GM18502 (cell line): Measurements from ENCODE around the gene SLC34A1.

Source experiments
- ATAC-seq: cut with Tn5 transposase; IDR thresholded peaks from one replicate; pipeline ENCODE4 v1.9.1; 2021; ENCODE audit warnings: mild to moderate bottlenecking; ENCODE audit not compliant: unreplicated experiment, poor library complexity

Gene SLC34A1

DNA sequence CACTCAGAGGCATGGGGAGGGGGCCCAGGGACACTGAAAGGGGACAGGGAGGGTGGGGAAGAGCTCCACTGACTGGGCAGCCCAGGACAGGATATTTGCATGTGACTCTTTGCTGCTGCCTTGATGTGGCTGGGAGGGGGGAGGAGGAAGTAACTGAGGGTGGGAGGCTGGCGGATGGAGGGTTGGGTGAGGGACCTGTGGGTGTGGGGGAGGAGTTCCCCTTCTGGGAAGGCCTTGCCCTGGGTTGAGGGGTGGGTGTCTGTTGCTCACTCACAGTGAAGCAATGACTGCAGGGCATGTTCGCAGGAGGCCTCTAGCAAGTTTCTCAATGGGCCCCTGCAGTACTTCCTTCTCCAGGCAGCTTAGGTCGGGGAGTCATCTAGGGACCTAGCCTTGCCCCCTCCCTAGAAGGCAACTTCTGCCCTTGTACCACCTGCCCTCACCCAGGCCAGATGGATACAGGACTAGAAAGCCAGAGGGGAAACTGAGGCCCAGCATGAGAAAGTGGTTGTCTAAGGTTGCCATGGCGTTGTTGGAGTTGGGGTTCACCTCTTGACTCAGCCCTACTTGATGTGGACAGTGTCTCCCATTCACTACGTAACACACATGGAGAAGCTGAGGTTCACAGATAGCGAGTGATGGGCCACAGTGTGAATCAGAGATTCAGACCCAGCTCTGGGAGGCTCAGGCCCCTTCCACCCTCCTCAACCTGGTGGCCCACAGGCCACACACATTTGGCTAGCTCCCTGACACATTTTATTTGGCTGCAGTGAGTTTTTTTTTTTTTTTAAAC lies 45.2 kb downstream of the SLC34A1 start:
- no peak for ATAC-seq

DNA sequence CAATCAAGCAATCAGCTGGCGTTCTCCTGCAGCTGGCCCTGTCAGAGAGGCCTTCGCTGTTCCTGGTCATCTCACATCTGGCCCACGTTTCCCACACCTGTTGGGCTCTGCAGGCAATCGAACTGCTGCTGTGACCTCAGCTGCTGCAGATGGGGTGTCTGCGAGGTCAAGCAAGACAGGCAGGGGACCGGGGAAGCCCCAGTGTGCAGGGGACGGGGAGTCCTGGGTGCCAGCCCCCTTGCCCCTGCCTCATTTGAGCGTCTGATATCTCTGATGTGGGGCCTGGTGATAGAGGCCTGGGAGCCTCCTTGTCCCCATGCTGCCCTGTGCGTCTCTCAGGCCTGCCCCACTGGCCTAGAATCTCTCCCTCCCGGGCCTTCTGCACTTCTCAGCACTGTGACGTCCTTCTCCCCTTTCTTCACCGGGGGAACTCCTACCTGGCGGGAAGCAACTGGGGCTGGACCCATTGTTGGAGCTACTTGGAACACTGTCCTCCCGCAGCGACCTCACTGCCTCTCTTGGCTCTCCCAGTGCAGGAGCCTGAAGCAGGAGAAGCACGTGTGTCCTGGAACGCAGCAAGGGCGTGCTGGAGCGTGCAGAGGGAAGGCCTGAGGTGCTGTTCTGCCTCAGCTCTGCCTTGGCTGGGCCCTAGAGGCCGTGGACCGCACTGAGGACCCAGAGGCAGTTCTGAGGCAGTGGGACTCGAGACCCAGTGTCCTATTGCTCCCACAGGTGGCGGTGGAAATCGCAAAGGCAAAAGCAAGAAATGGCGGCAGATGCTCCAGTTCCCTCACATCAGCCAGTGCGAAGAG lies 46.1 kb downstream of the SLC34A1 start:
- ATAC-seq: no peak

GRCh38 chr5:177430972-177431316 lies 46.7 kb downstream of the SLC34A1 start:
- ATAC-seq: no peak

DNA sequence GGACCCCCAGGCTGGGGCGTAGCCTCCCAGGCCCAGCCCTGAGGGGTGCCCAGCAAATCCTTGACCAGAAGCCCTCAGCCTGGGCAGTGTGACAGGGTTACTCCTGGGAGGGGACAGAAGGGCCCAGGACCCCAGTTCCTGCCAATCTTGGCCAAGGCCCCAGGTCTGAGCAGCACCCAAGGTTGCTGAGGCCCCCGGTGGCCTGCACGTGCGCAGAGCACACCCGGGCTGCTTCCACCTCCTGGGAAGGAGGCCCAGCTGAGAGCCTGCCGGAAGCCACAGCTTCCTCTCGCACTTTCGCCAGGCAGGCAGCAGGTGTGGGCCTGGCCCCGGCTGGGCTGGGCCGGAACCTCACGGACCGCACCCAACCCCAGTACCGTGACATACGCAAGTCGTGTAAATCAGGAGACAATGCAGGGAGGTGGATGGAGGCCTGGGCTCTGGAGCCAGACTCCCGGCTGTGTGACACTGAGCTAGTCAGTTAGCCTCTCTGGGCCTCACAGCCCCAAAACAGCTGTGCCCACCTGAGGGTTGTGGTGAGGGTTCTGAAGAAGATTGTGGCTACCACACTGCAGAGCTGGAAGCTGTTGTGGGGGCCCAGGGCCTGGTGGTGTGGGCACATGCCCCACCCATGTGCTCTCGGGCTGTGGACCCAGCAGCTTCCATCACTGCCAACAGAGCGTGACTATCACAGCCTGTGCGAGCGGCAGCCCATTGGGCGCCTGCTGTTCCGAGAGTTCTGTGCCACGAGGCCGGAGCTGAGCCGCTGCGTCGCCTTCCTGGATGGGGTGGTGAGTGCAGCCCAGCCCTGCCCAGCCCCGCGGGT lies 47.3 kb downstream of the SLC34A1 start:
- peak; percentile 60 for ATAC-seq

GRCh38 chr5:177432143-177432838 lies 48.1 kb downstream of the SLC34A1 start:
- no peak for ATAC-seq

DNA sequence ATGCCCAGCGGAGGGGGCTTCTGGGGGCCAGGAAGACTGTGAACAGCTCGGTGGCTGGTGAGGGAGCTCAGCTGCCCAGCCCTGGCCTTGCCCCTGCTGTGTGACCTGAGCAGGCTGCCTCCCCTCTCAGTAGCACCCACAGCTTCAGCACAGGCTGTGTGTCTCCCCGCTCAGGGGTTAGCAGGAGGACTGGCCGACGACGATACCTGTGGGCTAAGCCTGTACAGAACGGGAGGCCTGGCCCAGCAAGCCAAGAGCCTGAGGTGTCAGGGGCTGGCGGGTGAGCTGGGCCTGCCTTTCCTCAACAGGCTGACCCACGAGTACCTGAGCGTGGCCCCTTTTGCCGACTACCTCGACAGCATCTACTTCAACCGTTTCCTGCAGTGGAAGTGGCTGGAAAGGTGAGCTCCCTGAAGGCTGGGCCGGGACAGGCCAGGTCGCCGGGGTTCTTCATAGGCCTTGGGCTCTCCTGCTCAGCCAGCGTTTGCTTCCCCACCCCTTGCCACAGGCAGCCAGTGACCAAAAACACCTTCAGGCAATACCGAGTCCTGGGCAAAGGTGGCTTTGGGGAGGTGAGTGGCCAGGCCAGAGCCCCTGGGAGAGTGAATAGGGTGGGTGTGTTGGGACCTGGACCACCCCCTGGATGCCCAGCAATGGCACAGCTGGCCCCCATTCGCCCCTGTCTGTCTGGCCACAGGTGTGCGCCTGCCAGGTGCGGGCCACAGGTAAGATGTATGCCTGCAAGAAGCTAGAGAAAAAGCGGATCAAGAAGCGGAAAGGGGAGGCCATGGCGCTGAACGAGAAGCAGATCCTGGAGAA lies 48.8 kb downstream of the SLC34A1 start:
- ATAC-seq: no peak

DNA sequence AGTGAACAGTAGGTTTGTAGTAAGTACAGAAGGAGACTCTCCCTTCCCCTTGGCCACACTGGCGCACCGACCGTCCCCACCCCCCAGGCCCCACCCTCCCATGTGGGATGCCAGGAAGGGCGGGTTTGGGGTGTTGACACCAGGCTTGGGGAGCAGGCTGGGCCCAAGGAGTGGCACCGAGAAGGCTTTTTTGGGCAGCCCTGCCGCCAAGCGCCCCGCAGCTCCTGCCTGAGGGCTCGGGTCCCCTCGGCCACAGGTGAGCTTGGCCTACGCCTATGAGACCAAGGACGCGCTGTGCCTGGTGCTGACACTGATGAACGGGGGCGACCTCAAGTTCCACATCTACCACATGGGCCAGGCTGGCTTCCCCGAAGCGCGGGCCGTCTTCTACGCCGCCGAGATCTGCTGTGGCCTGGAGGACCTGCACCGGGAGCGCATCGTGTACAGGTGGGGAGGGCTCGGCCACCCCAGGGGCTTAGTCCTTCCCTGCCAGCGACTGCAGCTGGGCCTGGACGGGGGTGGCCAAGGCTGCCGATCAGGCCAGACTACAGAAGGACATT lies 49.5 kb downstream of the SLC34A1 start:
- no peak for ATAC-seq

- ATAC-seq: no peak
These were observed 50.2 kb downstream of the SLC34A1 start for GRCh38 chr5:177434437-177434836.

- no peak for ATAC-seq
These were observed 50.9 kb downstream of the SLC34A1 start for GRCh38 chr5:177434942-177435738.

DNA sequence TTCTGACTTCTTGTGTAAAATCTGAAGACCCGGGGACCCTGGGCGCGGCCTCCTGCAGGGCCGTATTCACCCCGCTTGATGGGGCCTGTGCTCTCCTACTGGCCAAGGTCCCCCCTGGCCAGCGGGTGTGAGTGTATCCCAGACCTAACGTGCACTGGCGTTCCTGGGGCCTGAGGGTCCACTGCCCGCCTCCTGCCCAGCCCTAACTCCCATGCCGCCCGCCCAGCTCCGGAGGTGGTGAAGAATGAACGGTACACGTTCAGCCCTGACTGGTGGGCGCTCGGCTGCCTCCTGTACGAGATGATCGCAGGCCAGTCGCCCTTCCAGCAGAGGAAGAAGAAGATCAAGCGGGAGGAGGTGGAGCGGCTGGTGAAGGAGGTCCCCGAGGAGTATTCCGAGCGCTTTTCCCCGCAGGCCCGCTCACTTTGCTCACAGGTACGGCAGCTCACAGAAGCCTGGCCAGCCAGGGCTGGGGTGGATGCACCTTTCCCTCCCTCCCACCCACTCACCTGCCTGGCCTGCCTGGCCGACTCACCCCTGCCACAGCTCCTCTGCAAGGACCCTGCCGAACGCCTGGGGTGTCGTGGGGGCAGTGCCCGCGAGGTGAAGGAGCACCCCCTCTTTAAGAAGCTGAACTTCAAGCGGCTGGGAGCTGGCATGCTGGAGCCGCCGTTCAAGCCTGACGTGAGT lies 51.8 kb downstream of the SLC34A1 start:
- ATAC-seq: no peak

DNA sequence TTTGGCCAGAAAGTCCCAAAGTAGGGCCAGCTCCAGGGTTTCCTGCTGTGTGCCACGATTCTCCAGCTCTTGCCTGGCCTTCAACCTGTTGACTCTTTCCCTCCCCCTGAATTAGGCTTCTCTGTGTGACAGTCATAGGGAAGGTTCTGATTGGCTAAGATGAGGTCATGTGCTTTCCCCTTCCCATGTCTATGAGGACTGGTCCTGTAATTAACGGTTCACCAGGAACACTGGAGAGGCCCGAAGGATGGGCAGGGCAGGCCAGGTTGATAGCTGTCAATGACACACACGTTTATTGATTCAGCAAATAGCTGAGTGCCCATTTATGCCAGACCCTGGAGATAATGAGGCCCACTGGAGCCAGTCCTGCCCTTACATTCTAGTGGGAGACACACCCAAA lies 53.4 kb downstream of the SLC34A1 start:
- ATAC-seq: no peak

GRCh38 chr5:177438468-177438867 lies 54.2 kb downstream of the SLC34A1 start:
- no peak for ATAC-seq

DNA sequence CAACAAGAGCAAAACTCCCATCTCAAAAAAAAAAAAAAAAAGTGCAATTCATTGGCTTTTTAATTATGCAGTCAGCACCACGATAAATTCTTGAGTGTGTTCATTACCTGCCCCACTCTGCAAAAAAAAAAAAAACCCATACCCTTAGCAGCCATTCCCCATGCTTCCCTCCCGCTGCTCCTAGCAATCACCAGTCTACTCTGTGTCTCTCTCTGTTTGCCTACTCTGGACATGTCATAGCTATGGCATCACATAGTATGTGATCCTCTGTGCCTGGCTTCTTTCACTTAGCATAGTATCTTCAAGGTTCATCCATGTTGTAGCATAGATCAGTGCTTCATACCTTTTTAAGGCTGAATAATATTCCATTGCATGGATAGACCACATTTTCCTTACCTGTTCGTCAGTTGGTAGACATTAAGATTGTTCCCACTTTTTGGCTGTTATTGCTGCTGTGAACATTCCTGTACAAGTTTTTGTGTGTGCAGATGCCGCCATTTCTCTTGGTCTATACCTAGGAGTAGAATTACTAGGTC lies 55.4 kb downstream of the SLC34A1 start:
- no peak for ATAC-seq

DNA sequence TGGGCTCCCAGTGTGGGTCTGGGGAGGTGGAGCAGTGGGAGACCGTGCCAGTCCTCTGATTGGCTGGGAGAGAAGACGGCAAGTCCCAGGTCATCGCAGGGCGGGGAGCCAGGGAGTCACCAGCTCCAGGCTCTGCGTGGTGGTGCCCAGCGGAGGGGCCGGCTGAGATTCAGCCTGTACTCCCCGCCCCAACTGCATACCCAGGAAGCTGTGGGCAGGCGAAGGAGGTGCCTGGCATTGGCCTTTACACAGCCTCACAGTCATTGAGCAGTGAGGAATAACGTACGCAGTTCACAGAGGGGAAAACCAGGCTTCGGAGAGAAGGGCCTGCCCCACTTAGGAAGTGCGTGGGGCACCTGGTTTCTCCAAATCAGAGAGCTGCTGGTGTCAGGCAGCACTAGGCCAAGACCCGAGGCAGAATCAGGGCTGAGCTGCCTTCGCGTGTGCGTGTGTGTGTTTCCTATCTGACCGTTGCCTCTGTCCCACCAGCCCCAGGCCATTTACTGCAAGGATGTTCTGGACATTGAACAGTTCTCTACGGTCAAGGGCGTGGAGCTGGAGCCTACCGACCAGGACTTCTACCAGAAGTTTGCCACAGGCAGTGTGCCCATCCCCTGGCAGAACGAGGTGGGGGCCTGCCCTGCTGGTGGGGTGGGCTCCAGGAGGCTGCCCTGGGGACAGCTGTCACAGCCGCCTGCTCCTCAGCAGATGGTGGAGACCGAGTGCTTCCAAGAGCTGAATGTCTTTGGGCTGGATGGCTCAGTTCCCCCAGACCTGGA lies 56.2 kb downstream of the SLC34A1 start:
- no peak for ATAC-seq

GRCh38 chr5:177440990-177441780 lies 57.0 kb downstream of the SLC34A1 start:
- ATAC-seq: no peak
